OCI-LY7 (cell line): ENCODE data around the gene KLHL28. TPM values are rescaled to one million over a fixed set of nuclear protein-coding genes. Genes with fewer than 3 reads are reported as not detected.
A peak's percentile ranks its signal among the peaks of the same experiment; 100 is the strongest.

ENCODE experiments used
- BruUV-seq: library from RNA; stranded (reverse); fragments of 400-500 nt; replicated peaks from 2 replicates; lab custom pipeline; 2021; lab: Mats Ljungman, UMichigan
- CTCF ChIA-PET: fragments of 300-600 bp; sonication (Branson Sonifier 250); formaldehyde crosslinking; loops from one replicate; lab custom pipeline; 2022; ENCODE audit warnings: antibody characterized with exemption; ENCODE audit not compliant: unreplicated experiment; lab: Charles Lee
- POLR2A ChIA-PET: fragments of 300-600 bp; sonication (Branson Sonifier 250); formaldehyde crosslinking; loops from one replicate; lab custom pipeline; 2022; ENCODE audit warnings: antibody characterized with exemption; lab: Charles Lee
- DNase-seq: peaks from one replicate; pipeline ENCODE4 v3.0.0-alpha.2; 2015; ENCODE audit warnings: low spot score
- H2AFZ ChIP-seq: fragments of 200-600 bp; sonication (generic), shearing (Covaris generic); 2 replicates; pipeline ENCODE4 v1.6.1; 2014; ENCODE audit warnings: mild to moderate bottlenecking, antibody characterized with exemption, low read length, moderate library complexity
- H3K27ac ChIP-seq: fragments of 200-600 bp; sonication (generic); 2 replicates; pipeline ENCODE4 v1.5.1; 2014; ENCODE audit warnings: mixed run types, low read depth, mild to moderate bottlenecking, moderate library complexity, low read length, inconsistent platforms; ENCODE audit not compliant: poor library complexity, severe bottlenecking
- H3K36me3 ChIP-seq: fragments of 200-600 bp; sonication (generic); 2 replicates; pipeline ENCODE4 v1.6.1; 2014; ENCODE audit warnings: mild to moderate bottlenecking, antibody characterized with exemption, low read length, moderate library complexity, mixed read lengths; ENCODE audit not compliant: insufficient read depth
- H3K4me1 ChIP-seq: fragments of 200-600 bp; sonication (generic); 2 replicates; pipeline ENCODE4 v1.5.1; 2014; ENCODE audit warnings: mild to moderate bottlenecking, low read length; ENCODE audit not compliant: insufficient read depth, poor library complexity, severe bottlenecking
- H3K4me2 ChIP-seq: fragments of 200-600 bp; sonication (generic); 2 replicates; pipeline ENCODE4 v1.6.1; 2014; ENCODE audit warnings: mild to moderate bottlenecking, low read length
- H3K4me3 ChIP-seq: fragments of 200-600 bp; sonication (generic); 2 replicates; pipeline ENCODE4 v1.5.1; 2014; ENCODE audit warnings: mild to moderate bottlenecking, low read depth, low read length; ENCODE audit not compliant: poor library complexity, severe bottlenecking
- H3K79me2 ChIP-seq: fragments of 200-600 bp; sonication (generic); 2 replicates; pipeline ENCODE4 v1.6.1; 2016; ENCODE audit warnings: low read depth, mild to moderate bottlenecking, low read length, moderate library complexity, mixed read lengths; ENCODE audit not compliant: insufficient read depth
- H3K9me2 ChIP-seq: fragments of 200-600 bp; sonication (generic); 2 replicates; pipeline ENCODE4 v1.6.1; 2016; ENCODE audit warnings: mild to moderate bottlenecking, low read length, mixed read lengths; ENCODE audit not compliant: insufficient read depth
- H3K9me3 ChIP-seq: fragments of 200-600 bp; sonication (generic); 2 replicates; pipeline ENCODE4 v1.6.1; 2014; ENCODE audit warnings: mild to moderate bottlenecking, mixed run types, low read length, mixed read lengths
- H4K20me1 ChIP-seq: fragments of 200-600 bp; sonication (generic); 2 replicates; pipeline ENCODE4 v1.6.1; 2014; ENCODE audit warnings: mild to moderate bottlenecking, antibody characterized with exemption, low read length, moderate library complexity, mixed read lengths; ENCODE audit not compliant: insufficient read depth
- CTCF ChIP-seq: fragments of 200-600 bp; sonication (generic); conservative IDR thresholded peaks from 2 replicates; pipeline ENCODE4 v1.5.1; 2014; ENCODE audit warnings: mild to moderate bottlenecking, antibody characterized with exemption, low read length, moderate library complexity, mixed read lengths
- EZH2phosphoT487 ChIP-seq: fragments of 200-600 bp; sonication (generic); IDR thresholded peaks from 2 replicates; pipeline ENCODE4 v1.6.1; 2018; ENCODE audit warnings: low read depth, borderline replicate concordance, mild to moderate bottlenecking, mixed run types, antibody characterized with exemption, low read length, moderate library complexity, mixed read lengths
- intact Hi-C: fragments of 100-400 bp; cut with micrococcal nuclease; formaldehyde crosslinking; loops from one replicate; pipeline ENCODE4 v1.10.0; 2022; ENCODE audit not compliant: unreplicated experiment
- total RNA-seq, 2 experiments: library from RNA; depleted of rRNA in 1 of 2; stranded (reverse); fragments of >200 nt in 1 of 2; shearing (Covaris generic) in 1 of 2; gene quantifications; 2 replicates each; pipeline ENCODE4 v1.2.3, GENCODE V29; 2014 to 2022

KLHL28 gene
- total RNA-seq, 2 experiments from 2014 or later = 10.6 to 11.9 TPM

- Histone ChIP-seq H3K4me1 (peaks cover 22% of the 10 kb centered on the region), H3K27ac (no peak overlapping the region), H2AFZ (no peak overlapping the region), H3K4me2 (peak overlapping the region; percentile 93), H3K4me3 (peak overlapping the region; percentile 86), H3K36me3 (peaks cover 5% of the 10 kb centered on the region; the same call in 1 of the 2 replicates), H3K9me3 (no peaks in the 10 kb centered on the region), H3K9me2 (no peaks in the 10 kb centered on the region), H3K79me2 (peaks cover 89% of the 10 kb centered on the region), H4K20me1 (peaks cover 33% of the 10 kb centered on the region)
- TF ChIP-seq EZH2phosphoT487 (no peak), CTCF (no peak)
- ChIA-PET CTCF (no interaction called here), POLR2A (interaction anchor here (1.2 kb wide), 1 partner anchor 65 kb away, joined by 3 read pairs; no protein-coding TSS in a partner anchor)
- intact Hi-C loops = no loop called here
- no peak for DNase-seq
- no TSS peak for BruUV-seq
Measured at GRCh38 chr14:44959538-44959937, 2.2 kb downstream of the KLHL28 start.

GRCh38 chr14:44956866-44957265, 4.9 kb downstream of the KLHL28 start:
- CTCF ChIA-PET = no interaction called here
- Histone ChIP-seq H3K36me3 (peaks cover 5% of the 10 kb centered on the region; the same call in 1 of the 2 replicates), H3K4me1 (peaks cover 22% of the 10 kb centered on the region), H2AFZ (no peak overlapping the region), H3K4me3 (no peak overlapping the region), H3K4me2 (no peak overlapping the region), H4K20me1 (peaks cover 17% of the 10 kb centered on the region), H3K79me2 (peaks cover 81% of the 10 kb centered on the region), H3K27ac (no peak overlapping the region), H3K9me3 (no peaks in the 10 kb centered on the region), H3K9me2 (no peaks in the 10 kb centered on the region)
- BruUV-seq = no TSS peak
- intact Hi-C loops = no loop called here
- POLR2A ChIA-PET = interaction anchor here (1.2 kb wide), 1 partner anchor 181 kb away, joined by 3 read pairs; no protein-coding TSS in a partner anchor
- no peak for TF ChIP-seq EZH2phosphoT487
- TF ChIP-seq CTCF = no peak
- no peak for DNase-seq

- no peaks in the 10 kb centered on the region for H3K9me2 ChIP-seq
- H2AFZ ChIP-seq = no peak overlapping the region
- H4K20me1 ChIP-seq = peaks cover 12% of the 10 kb centered on the region
- peaks cover 5% of the 10 kb centered on the region; the same call in 1 of the 2 replicates for H3K36me3 ChIP-seq
- TF ChIP-seq CTCF (no peak), EZH2phosphoT487 (no peak)
- no peak for DNase-seq
- no peak overlapping the region for H3K4me3 ChIP-seq
- BruUV-seq = no TSS peak
- peaks cover 71% of the 10 kb centered on the region for H3K79me2 ChIP-seq
- H3K9me3 ChIP-seq = no peaks in the 10 kb centered on the region
- peaks cover 22% of the 10 kb centered on the region for H3K4me1 ChIP-seq
- no peak overlapping the region for H3K27ac ChIP-seq
- intact Hi-C loops = no loop called here
- CTCF ChIA-PET = no interaction called here
- POLR2A ChIA-PET = interaction anchor here (0.9 kb wide), 1 partner anchor 20 kb away, joined by 3 read pairs; no protein-coding TSS in a partner anchor
- no peak overlapping the region for H3K4me2 ChIP-seq
Measured at GRCh38 chr14:44955528-44955927, 6.2 kb downstream of the KLHL28 start.
